Embryonic facial prominence (tissue), 1 donor: ENCODE results near the gene ASTL.

Source experiments
- DNase-seq: peaks from one replicate; pipeline ENCODE4 v3.0.0-alpha.2; 2016; ENCODE audit errors: extremely low spot score

ASTL gene

DNA sequence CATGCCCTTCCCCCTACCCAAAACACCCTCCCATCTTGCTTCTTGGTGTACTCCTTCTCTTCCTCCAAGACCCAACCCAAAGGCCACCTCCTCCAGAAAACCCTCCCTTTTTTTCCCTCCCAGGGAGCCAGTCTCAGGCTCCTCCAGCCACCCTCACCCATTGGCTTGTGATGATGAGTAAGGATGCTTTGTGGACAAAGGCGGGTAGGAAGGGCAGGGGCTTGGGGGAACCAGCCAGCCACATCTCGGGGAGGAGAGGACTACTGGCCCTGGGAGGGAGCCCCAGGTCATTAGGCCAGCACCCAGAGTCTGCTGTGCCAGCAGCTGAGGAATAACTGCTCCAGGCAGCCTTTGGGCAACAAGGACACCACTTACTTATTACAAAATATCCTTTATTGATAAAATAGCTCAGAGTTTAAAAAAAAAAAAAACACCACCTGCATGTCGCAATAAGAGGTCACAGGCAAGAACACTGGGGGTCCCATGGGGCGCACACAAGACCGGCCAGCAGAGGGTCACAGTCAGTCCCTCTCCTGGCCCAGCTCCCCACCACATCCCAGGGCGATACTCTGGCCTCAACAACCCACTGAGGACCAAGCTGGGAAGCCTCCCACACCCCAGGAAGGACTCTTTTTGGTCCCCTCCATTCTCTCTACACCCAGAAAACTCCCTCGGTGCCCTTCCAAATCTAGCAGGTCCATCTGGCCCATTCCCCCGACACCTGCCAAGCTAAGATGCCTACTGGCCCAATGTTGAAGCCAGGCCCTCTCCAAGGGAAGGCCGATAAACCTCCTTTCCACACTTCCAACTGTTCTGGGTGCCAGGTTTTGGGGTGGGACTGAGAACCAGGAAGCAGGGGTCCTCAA, 25.6 kb downstream of the ASTL start:
- DNase-seq: no peak

DNA sequence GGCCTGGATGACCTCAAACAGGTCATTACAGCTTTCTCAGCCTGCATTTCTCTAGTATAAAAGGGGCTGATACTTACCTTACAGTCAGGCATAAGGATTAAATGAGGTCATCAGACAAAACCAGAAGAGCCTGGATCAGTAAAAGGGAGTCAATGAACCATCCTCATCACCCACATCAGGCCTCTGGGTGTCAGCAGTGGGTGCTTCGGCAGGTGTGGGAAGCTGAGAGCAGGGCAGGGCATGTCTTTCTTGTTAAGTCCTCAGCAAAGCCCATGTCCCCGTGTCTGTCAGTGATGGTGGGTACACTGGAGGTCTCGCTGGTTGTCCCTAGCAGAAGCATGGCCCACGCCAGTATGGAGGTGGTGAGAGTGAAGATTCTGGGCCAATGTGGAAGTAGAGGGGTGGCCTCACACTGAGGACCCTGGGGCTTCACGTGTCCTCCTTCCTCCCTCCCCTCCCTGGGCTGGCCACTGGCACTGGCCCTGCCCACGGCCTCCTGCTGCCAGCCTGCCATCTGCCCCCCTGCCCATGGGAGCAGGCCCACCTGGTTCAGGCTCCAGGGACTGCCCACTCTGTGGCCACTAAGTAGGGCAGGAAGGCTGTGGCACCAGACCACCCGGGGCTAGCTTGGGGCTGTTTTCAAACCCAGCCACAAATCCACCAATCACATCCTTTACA, 26.3 kb downstream of the ASTL start:
- DNase-seq: no peak

DNA sequence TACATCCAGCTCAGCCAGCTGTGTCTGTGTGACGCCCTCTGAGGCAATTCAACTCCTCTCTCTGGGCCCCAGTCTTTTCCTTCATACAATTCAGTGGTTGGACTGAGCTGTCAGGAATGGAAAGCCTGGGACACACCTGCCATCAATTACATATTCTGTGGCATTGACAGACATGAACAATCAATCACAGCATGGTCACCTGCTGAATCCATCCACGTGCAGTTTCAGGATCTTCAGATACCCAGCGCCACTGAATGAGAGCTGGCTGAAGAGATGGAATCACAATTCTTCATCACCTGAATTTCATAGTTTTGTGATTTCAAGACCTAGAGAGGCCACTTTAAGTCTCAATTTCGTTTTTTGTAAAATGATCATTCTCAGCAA, 27.1 kb downstream of the ASTL start:
- DNase-seq: no peak

DNA sequence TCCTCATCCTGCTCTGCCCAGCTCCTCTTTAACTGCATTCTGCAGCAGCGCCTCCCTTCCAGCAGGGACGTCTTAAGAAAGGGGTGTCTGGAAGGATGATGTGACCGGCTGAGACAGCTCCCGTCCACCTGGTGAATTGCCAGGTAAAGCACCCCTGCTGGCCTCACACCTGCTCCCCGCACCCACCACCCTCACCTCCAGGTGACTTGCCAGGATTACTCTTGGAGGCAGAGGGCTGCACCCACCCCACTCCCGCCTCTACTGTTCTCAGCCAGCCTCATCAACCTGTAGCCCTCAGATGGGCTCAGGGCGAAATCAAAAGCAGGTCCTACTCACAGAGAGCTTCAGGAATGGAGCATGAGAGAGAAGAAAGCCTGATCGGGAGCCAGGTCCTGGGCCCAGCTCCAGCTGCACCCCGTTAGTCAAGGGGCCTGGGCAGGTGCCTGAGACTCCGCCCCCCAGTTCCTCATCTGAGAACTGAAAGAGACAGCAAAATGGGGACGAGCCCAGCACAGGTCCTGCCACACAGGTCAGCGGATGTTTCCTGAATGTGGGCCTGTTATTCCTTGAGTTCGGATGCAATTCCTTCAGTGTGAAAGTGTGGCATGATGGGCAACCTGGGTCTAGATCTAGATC, 27.6 kb downstream of the ASTL start:
- DNase-seq: no peak

DNA sequence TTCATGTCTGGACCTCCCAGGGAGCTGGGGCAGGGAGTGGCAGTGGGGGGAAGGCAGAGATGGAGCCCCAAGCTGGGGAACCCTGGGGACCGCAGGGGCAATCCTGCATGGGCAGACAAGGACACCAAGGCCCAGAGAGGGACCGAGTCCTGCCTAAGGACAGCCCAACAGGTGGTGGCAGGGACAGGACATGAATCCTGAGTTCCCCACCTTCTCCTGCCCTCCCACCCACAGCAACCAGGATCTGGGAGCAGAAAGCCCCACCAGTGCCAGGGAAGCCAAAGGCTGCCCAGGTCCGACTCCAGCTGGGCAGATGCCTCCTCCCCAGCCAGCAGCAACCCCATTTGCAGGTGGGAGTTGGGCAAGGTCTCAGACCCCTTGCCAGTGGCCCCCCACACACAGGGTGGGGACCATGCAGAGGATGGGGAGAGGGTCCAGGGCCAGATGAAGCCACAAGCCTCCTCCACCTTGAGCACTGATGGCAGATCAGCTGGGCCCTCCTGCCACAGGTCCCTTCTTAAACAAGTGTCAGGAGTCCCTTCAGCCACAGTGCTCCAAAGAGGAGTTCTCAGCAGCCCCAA, 28.3 kb downstream of the ASTL start:
- DNase-seq: no peak

DNA sequence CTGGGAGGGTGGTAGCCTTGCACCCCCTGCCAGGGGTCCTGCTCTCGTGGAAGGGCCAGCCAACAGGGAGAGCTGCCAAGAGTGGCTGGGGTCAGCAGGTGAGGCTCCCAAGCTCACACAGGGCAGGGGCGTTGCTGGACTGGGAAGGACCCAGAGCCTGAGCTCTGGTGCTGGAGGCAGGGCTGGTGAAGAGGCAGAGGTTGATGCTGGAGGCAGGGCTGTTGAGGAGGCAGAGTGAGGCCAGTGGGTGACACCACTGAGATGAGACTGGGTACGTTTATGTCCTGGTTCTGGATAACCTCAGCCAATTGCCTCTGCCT, 29.0 kb downstream of the ASTL start:
- DNase-seq: no peak

DNA sequence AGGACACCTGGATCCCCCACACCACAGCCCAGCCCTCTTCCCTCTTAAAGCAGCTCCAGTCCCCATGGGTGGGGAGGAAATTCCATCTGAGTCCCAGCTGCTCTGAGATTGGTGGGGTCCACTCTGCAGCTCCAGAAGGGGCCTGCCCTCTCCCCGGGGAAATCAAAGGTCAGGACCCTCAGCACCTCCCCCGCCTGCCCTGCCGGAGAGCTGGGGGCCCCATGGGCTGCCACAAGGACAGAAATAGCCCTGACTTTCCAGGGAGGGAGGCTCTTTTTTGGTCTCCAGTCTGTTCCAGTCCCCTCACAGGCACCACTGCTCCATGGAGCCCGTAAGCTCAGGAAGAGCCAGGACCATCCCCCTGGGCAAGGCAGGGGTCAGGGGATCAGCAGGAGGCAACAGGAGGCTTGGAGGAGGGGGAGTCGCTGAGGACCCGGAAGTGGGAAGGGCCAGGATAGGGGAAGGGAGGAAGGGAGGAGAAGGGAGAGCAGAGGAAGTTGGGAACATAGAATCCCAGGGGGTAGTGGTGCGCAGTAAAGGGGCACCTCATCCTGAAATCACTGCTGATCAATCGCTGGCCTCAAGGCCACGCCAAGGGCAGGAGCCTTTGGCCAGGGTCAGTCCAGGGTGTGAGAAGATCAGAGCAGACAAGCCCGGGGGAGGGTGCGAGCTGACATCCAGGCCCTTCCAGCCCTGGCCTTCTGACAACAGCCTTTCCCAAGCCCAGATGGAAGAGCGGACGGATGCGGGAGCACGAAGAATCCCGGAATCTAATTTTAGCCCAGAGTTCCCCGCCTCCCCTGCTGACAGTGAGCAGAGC, 29.6 kb downstream of the ASTL start:
- no peak for DNase-seq

DNA sequence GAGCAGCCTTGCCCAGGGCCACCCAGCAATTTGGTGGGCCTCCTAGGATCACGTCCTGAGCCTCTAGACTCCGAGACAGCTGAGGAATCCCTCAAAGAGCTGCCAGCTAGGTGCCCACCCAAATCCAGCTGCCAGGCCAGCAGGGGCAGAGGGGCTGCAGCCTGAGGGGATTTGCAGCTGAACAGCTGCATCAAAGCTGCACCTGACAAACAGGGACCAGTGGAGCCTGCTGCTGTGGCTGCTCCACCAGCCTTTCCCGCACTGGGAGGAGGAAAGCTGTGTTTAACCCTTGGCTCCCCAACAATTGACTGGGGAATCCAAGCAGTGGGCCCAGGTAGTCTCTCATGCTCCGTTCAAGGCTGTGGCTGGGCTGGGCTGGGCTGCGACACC, 30.2 kb downstream of the ASTL start:
- no peak for DNase-seq

DNA sequence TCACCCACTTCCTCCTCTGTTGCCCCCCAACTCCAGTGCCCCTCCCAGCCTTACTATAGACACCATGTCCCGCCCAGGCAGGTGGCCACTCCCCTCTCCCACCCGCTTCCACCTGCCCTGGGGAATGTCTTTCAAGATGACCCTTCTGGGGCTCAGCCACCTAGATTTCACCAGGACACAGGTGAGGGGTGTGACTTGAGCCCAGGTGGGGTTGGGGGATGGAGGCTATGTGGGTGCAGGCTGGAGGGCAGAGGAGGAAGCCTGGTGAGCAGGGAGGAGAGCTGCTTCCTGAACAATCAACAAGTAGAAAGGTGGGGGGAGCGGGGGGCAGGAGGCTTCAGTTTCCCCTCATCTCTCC, 30.6 kb downstream of the ASTL start:
- no peak for DNase-seq

DNA sequence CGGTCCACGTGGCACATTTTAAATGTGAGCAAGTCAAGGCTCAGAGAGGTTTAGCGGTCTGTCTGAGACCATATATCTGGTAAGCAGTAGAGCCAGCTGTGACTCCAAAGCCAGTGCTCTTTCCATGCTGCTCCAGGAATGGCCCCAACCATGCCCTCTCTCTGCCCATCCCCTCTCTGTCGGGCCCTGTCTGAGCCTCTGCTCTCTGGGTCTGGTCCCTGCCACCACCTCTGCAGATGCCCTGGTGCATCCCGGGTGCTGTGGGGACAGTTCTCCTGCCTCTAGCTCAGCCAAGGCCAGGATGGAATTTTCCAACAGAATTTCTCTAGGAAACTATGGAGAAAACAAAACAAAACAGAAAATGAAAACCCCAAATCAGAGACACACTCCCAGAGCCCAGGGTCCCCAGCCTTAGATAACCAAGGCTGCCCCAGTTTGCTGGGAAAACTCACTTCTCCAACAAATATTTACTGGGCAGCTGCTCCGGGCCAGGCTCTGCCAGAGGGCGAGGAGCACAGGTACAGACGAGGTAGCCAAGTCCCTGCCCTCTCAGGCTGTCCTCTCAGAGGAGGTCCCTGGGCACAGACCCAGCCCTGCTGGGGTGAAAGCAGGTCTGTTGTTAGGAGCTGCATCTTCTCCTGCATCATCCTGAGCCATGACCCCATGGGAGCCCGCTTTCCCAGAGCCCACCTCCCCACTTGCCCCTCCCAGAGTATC, 31.2 kb downstream of the ASTL start:
- no peak for DNase-seq

DNA sequence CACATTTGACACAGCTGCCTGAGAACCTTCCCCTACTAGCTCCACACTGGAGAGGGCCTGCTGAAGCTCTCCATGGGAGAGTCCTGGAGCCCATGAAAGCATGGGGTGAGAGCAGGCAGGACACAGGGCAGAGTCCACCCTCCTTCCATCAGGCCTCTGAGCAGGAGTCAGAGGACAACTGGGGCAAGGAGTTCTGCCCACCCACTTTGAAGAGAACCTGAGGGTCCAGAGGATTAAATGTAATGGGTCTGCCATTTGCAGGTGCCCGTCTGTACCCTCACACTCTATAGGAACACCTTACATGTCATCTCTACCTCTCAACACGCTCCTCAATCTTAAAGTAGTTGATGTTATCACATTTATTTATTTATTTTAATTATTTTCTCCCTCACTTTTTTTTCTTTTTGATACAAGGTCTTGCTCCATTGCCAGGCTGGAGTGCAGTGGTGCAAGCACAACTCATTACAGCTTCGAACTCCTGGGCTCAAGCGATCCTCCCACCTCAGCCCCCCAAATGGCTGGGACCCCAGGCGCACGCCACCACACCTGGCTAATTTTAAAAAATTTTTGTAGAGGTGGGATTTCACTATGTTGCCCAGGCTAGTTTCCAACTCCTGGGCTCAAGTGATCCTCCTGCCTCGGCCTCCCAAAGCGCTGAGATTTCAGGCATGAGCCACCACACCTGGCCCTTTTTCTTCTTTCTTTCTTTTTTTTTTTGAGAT, 32.1 kb downstream of the ASTL start:
- DNase-seq: no peak

DNA sequence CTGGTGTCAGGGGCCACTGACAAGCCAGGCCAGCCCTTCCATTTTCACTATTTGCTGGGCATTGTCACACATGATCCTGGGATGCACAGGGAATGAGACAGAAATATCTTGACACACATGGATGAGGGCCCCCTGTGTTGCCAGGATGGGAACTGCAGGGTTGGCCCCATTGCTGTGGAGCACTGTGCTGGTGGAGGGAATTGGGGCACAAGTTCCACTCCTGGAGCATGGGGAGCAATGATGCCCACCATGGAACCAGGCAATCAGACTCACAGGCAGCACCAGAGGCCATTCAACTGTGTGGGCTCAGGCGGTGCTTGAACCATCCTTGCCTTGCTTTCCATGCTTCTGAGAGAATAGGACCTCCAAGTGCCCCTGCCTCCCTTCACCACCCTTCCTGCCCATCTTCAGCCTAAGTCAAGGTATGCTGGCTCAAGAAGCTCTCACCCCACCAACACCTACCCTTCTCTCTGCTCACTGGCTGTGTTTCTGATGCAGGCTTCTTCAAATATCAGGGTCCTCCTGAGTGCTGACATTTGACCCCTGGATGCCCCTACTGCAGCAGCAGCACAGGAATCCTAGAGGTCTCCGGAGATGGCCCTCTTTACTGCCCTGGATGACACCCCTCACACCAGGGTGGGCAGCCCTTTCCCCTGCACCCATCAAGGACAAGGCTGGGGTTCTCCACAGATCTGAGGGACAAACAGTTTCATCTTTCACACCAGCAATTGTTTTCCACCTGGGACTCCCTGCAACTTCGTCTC, 33.0 kb downstream of the ASTL start:
- DNase-seq: no peak

DNA sequence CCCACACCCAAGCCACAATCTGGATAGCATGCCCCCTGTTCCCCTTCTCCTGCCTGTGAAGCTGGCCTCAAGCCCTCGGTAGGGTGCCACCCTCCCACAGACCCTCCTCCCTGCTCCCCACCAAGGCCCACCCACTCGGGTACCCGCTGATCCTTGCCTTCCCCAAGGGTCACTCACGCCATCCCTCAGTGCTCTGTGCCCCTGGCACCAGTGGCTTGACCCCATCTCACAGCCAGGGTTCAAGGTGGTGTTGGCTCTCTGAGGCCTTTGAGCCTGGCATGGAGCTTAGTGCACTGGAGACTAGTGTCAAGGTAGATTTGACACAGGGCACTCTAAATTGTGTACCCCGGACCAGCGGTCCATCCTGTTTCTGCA, 33.8 kb downstream of the ASTL start:
- no peak for DNase-seq

DNA sequence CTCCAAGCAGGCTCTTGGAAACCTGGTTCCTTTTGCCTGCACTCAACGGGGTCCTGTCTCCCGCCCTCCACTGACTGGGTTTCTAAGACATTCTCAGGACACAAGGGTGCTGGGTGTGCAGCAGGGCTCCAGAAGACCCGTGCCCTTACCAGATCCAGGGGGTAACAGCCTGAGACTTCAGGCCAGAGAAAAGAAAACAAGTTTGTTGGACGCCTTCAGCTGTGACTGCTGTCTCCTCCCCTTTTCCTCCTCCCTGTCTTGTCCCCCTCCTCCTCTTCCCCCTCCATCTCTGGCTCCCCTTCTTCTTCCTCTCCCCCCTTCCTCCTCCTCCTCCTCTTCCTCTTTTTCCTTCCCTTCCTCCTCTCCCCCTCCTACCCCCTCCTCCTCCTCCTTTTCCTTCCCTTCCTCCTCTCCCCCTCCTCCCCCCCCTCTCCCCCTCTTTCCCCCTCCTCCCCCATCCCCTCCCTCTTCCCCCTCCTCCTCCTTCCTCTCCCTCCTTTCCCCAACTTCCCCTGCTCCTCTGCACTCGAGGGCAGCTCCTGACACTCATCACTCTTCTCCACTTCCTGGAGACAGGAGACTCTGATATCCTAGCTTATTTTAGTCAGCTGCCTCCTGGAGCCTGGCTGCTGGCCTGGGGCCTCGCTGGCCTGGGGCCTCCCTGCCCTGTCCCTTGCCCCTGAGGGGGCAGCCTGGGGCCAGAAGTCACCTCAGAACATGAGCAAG, 34.4 kb downstream of the ASTL start:
- DNase-seq: no peak

DNA sequence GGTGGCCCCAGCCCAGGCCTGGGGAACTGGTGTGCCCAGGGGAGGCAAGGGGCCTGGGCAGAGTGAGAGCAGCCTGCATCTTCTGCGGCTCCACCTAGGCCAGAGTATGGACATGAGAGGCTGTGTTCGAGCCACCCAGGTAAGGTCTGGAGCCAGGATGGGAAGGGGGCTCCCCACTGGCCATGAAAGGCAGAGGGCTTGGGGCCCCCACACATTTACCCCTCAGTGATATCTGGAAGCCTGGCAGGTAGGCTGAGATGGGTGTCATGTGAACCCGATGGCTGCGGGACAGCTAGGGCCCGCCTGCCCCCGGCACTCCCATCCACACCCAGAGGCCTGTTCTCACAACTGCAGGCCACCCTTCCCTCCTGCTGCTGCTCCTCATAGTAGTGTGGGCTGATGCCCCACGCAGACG, 35.1 kb downstream of the ASTL start:
- DNase-seq: no peak

DNA sequence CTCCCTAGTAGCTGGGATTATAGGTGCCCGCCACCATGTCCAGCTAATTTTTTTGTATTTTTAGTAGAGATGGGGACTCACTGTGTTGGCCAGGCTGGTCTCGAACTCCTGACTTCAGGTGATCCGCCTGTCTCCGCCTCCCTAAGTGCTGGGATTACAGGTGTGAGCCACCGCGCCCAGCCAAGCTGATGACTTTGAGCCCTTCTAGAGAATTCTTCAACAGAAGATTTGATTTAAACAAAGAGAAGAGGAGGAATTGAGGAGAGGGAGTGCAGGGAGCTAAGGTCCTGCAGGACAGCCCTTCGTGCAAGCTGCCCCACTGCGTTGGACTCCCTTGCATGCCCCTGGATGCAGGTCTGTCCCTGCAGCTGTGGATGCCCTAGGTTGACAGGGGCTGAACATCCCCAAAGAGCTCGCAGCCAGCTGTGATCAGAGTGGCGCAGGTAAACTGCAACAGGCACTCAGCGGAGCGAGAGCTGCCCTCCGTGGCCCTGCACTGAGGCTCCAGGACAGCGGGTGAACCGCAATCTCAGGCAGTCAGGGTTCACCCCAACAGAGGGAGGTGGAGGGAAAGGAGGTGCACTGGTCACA, 35.6 kb downstream of the ASTL start:
- no peak for DNase-seq

DNA sequence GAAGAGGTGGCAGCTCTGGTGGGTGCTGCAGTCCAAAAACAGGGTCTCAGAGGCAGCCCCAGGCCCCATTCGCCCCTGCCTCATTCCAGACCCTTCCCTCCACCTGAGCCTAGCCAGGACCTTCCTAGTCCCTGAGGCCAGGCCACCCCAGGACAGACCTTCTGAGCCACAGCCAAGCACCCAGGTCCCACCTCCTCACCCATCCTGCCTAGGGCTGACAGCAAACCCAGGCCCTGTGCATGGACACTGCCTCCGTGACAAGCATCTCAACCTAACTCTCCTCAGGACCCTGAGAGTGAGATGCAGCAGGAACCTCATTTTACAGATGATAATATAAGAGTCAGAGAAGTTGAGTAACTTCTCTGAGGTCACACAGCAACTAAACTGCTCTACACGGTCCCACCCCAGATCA, 37.4 kb downstream of the ASTL start:
- DNase-seq: no peak

DNA sequence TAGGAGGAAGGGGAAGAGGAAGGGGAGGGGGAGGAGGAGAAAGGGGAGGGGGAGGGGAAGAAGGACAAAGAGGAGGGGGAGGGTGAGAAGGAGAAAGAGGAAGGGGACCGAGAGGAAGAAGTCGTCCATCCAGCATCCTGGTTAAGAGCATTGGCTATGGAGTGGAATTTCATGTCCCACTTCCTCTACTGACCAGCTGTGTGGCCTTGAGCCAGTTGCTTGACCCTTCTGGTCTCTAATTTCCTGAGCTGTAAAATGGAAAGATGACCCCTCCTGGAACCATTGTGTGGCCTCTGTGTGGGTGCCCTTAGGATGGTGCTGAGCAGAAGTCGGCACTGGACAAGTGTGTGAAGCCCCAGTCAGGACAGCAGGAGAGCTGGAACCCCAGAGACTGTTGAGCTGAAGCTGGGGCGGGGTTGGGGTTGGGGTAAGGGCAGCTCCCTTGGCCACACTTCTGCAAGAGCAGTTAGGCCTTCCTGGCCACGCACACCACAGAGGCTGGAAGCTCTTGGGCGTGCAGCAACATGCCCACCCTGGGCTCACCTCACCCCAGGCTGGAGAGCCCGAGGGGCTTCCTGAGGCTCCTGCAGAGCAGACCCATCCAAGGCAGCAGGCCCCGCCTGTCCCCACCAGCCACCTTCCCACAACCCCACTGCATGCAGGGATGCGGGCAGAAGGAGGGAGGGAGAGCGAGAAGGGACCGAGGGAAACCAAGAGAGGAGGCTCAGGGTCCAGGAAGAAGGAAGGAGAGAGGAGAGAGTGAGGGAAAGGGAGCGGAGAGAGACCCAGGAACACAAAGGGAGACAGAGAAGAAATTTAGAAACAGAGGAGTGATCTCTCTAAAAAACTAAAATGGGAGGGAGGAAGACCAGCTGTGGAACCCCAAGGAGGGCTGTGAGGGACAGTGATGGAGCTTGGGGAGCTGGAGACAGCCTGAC, 38.2 kb downstream of the ASTL start:
- DNase-seq: no peak
